ENCODE data around the gene CELF4. TPM values are rescaled to one million over a fixed set of nuclear protein-coding genes. Genes with fewer than 3 reads are reported as not detected.

The CELF4 gene
- total RNA-seq, 1 experiment from 2014 or later, result not detected

- intact Hi-C loops (cut with micrococcal nuclease; ENCODE audit: unreplicated experiment) (no loop called here), in situ Hi-C loops (cut with HindIII; ENCODE audit: low pct_unique_long_range_greater_than_20kb, low sequenced_read_pairs) (no loop called here)
- ChIA-PET CTCF (no interaction called here), POLR2A (no interaction called here)
- no TSS peak for BruUV-seq (replicated peaks)
- Histone ChIP-seq H3K9me3 (ENCODE audit: control insufficient read depth, insufficient read depth, low read depth, low read length) (no peaks in the 10 kb centered on the region), H3K27me3 (ENCODE audit: control insufficient read depth, insufficient read depth, low read length) (no peaks in the 10 kb centered on the region; the same call in 1 of the 2 replicates), H3K36me3 (ENCODE audit: control insufficient read depth, insufficient read depth, low read length) (no peaks in the 10 kb centered on the region), H3K4me3 (ENCODE audit: low read depth in 2 of 2, low read length in 2 of 2) (no peak overlapping the region), H3K4me1 (ENCODE audit: control insufficient read depth, insufficient read depth, low read length) (no peaks in the 10 kb centered on the region), H3K27ac (ENCODE audit: low read length) (no peak overlapping the region)
- no peak for DNase-seq (ENCODE audit: low read depth, low spot score)
- TF ChIP-seq CTCF (IDR thresholded peaks at IDR 0.05), result no peak
- TF ChIP-seq TCF7L2 (IDR thresholded peaks at IDR 0.05; ENCODE audit: low read depth, low read length), result no peak
- no peak for TF ChIP-seq REST (IDR thresholded peaks at IDR 0.05; ENCODE audit: insufficient read depth in 1 of 2, low read depth in 2 of 2, low read length in 1 of 2)
- no peak for TF ChIP-seq SIN3A (IDR thresholded peaks at IDR 0.05; ENCODE audit: borderline replicate concordance, insufficient read depth, low read depth, low read length)
- TF ChIP-seq POLR2AphosphoS5 (IDR thresholded peaks at IDR 0.05; ENCODE audit: low read depth, low read length), result no peak
- ATAC-seq, result no peak
These were observed 190.4 kb downstream of the CELF4 start for GRCh38 chr18:37375181-37375580.

GRCh38 chr18:37368110-37368954, 197.3 kb downstream of the CELF4 start:
- TF ChIP-seq REST (IDR thresholded peaks at IDR 0.05; ENCODE audit: insufficient read depth in 1 of 2, low read depth in 2 of 2, low read length in 1 of 2) (no peak), SIN3A (IDR thresholded peaks at IDR 0.05; ENCODE audit: borderline replicate concordance, insufficient read depth, low read depth, low read length) (no peak), POLR2AphosphoS5 (IDR thresholded peaks at IDR 0.05; ENCODE audit: low read depth, low read length) (no peak), TCF7L2 (IDR thresholded peaks at IDR 0.05; ENCODE audit: low read depth, low read length) (no peak), CTCF (IDR thresholded peaks at IDR 0.05) (no peak)
- in situ Hi-C loops (cut with HindIII; ENCODE audit: low pct_unique_long_range_greater_than_20kb, low sequenced_read_pairs) (no loop called here), intact Hi-C loops (cut with micrococcal nuclease; ENCODE audit: unreplicated experiment) (no loop called here)
- no TSS peak for BruUV-seq (replicated peaks)
- Histone ChIP-seq H3K36me3 (ENCODE audit: control insufficient read depth, insufficient read depth, low read length) (no peaks in the 10 kb centered on the region), H3K27me3 (ENCODE audit: control insufficient read depth, insufficient read depth, low read length) (no peaks in the 10 kb centered on the region; the same call in 1 of the 2 replicates), H3K4me3 (ENCODE audit: low read depth in 2 of 2, low read length in 2 of 2) (no peak overlapping the region), H3K9me3 (ENCODE audit: control insufficient read depth, insufficient read depth, low read depth, low read length) (no peaks in the 10 kb centered on the region), H3K27ac (ENCODE audit: low read length) (no peak overlapping the region), H3K4me1 (ENCODE audit: control insufficient read depth, insufficient read depth, low read length) (no peaks in the 10 kb centered on the region)
- POLR2A ChIA-PET, result no interaction called here
- CTCF ChIA-PET, result no interaction called here
- no peak for ATAC-seq
- DNase-seq (ENCODE audit: low read depth, low spot score), result no peak
